ENCODE measurements around the gene OTUB1. TPM values are rescaled to one million over a fixed set of nuclear protein-coding genes. Genes with fewer than 3 reads are reported as not detected.

Gene OTUB1
- total RNA-seq, 1 donor, result 34.4 TPM

GRCh38 chr11:64021757-64022093 lies 35.5 kb downstream of the OTUB1 start:
- Histone ChIP-seq H3K4me3 (ENCODE audit: insufficient read depth, low read length) (no peak overlapping the region), H3K36me3 (ENCODE audit: insufficient read depth, low read length) (no peaks in the 10 kb centered on the region), H2AFZ (ENCODE audit: low read length) (no peak overlapping the region), H3K27me3 (ENCODE audit: insufficient read depth, low read length) (no peaks in the 10 kb centered on the region), H3K4me2 (ENCODE audit: insufficient read depth, low read length) (no peak overlapping the region), H4K20me1 (ENCODE audit: insufficient read depth, low read length) (peaks cover 3% of the 10 kb centered on the region), H3K79me2 (ENCODE audit: insufficient read depth, low read length) (no peaks in the 10 kb centered on the region), H3K27ac (ENCODE audit: low read depth, low read length) (no peak overlapping the region), H3K9me3 (ENCODE audit: low read depth, low read length) (no peaks in the 10 kb centered on the region), H3K4me1 (ENCODE audit: insufficient read depth, low read length) (no peaks in the 10 kb centered on the region)
- TF ChIP-seq CTCF (IDR thresholded peaks at IDR 0.05; ENCODE audit: extremely low read depth, low read depth, low read length), result no peak
- no peak for DNase-seq (ENCODE audit: insufficient read length, low spot score, missing footprints)

- Histone ChIP-seq H3K4me2 (ENCODE audit: insufficient read depth, low read length) (no peak overlapping the region), H3K9me3 (ENCODE audit: low read depth, low read length) (no peaks in the 10 kb centered on the region), H3K27ac (ENCODE audit: low read depth, low read length) (no peak overlapping the region), H3K4me1 (ENCODE audit: insufficient read depth, low read length) (no peaks in the 10 kb centered on the region), H3K27me3 (ENCODE audit: insufficient read depth, low read length) (no peaks in the 10 kb centered on the region), H4K20me1 (ENCODE audit: insufficient read depth, low read length) (peaks cover 8% of the 10 kb centered on the region), H3K36me3 (ENCODE audit: insufficient read depth, low read length) (no peaks in the 10 kb centered on the region), H2AFZ (ENCODE audit: low read length) (no peak overlapping the region), H3K4me3 (ENCODE audit: insufficient read depth, low read length) (no peak overlapping the region), H3K79me2 (ENCODE audit: insufficient read depth, low read length) (no peaks in the 10 kb centered on the region)
- DNase-seq (ENCODE audit: insufficient read length, low spot score, missing footprints), result no peak
- TF ChIP-seq CTCF (IDR thresholded peaks at IDR 0.05; ENCODE audit: extremely low read depth, low read depth, low read length), result no peak
Measured at GRCh38 chr11:64022125-64022784, 36.0 kb downstream of the OTUB1 start.

- H3K27ac ChIP-seq (ENCODE audit: low read depth, low read length), result no peak overlapping the region
- H3K4me3 ChIP-seq (ENCODE audit: insufficient read depth, low read length), result no peak overlapping the region
- H3K36me3 ChIP-seq (ENCODE audit: insufficient read depth, low read length), result no peaks in the 10 kb centered on the region
- no peaks in the 10 kb centered on the region for H3K27me3 ChIP-seq (ENCODE audit: insufficient read depth, low read length)
- no peak overlapping the region for H3K4me2 ChIP-seq (ENCODE audit: insufficient read depth, low read length)
- no peak for TF ChIP-seq CTCF (IDR thresholded peaks at IDR 0.05; ENCODE audit: extremely low read depth, low read depth, low read length)
- peaks cover 14% of the 10 kb centered on the region for H4K20me1 ChIP-seq (ENCODE audit: insufficient read depth, low read length)
- DNase-seq (ENCODE audit: insufficient read length, low spot score, missing footprints), result no peak
- no peaks in the 10 kb centered on the region for H3K9me3 ChIP-seq (ENCODE audit: low read depth, low read length)
- no peaks in the 10 kb centered on the region for H3K4me1 ChIP-seq (ENCODE audit: insufficient read depth, low read length)
- no peaks in the 10 kb centered on the region for H3K79me2 ChIP-seq (ENCODE audit: insufficient read depth, low read length)
- H2AFZ ChIP-seq (ENCODE audit: low read length), result no peak overlapping the region
Measured at GRCh38 chr11:64023712-64024710, 37.8 kb downstream of the OTUB1 start.

- Histone ChIP-seq H2AFZ (ENCODE audit: low read length) (no peak overlapping the region), H3K4me1 (ENCODE audit: insufficient read depth, low read length) (no peaks in the 10 kb centered on the region), H3K36me3 (ENCODE audit: insufficient read depth, low read length) (no peaks in the 10 kb centered on the region), H3K4me3 (ENCODE audit: insufficient read depth, low read length) (no peak overlapping the region), H4K20me1 (ENCODE audit: insufficient read depth, low read length) (peaks cover 21% of the 10 kb centered on the region), H3K27me3 (ENCODE audit: insufficient read depth, low read length) (no peaks in the 10 kb centered on the region), H3K27ac (ENCODE audit: low read depth, low read length) (no peak overlapping the region), H3K9me3 (ENCODE audit: low read depth, low read length) (no peaks in the 10 kb centered on the region), H3K4me2 (ENCODE audit: insufficient read depth, low read length) (no peak overlapping the region), H3K79me2 (ENCODE audit: insufficient read depth, low read length) (no peaks in the 10 kb centered on the region)
- TF ChIP-seq CTCF (IDR thresholded peaks at IDR 0.05; ENCODE audit: extremely low read depth, low read depth, low read length), result no peak
- DNase-seq (ENCODE audit: insufficient read length, low spot score, missing footprints), result no peak
Measured at GRCh38 chr11:64025205-64025604, 39.0 kb downstream of the OTUB1 start.
